H1 (cell line): ENCODE results near the gene CXCL11. TPM values are rescaled to one million over a fixed set of nuclear protein-coding genes. Genes with fewer than 3 reads are reported as not detected.

Source experiments
- CTCF ChIA-PET: fragments of 300-600 bp; sonication (Branson Sonifier 250); formaldehyde crosslinking; loops from one replicate; lab custom pipeline; 2021; ENCODE audit not compliant: partially characterized antibody; lab: Charles Lee
- POLR2A ChIA-PET: fragments of 300-600 bp; sonication (Branson Sonifier 250); formaldehyde crosslinking; loops from one replicate; lab custom pipeline; 2021; ENCODE audit warnings: inconsistent platforms; ENCODE audit not compliant: partially characterized antibody; lab: Charles Lee
- DNase-seq, 2 experiments: peaks; one replicate each; pipeline versions ENCODE4 v3.0.0 to v3.0.0-alpha.2; 2010 to 2022; ENCODE audit warnings: low spot score in 2 of 2, low read depth in 1 of 2, mixed read lengths in 1 of 2
- FAIRE-seq: peaks from 2 replicates; lab custom pipeline; 2011; peaks lifted over from hg19 to GRCh38; lab: Jason Lieb, UNC
- H2AFZ ChIP-seq: 2 replicates; pipeline ENCODE4 v1.8.1; 2012; ENCODE audit warnings: low read length, inconsistent platforms
- H2AK5ac ChIP-seq: 2 replicates; pipeline ENCODE4 v1.6.1; 2013; ENCODE audit warnings: low read depth, low read length
- H2BK120ac ChIP-seq: replicated peaks from 2 replicates; pipeline ENCODE3; 2013; ENCODE audit warnings: low read depth, low read length, inconsistent platforms
- H2BK12ac ChIP-seq: 2 replicates; pipeline ENCODE4 v1.6.1; 2013; ENCODE audit warnings: low read depth, low read length
- H2BK15ac ChIP-seq: 2 replicates; pipeline ENCODE4 v1.6.1; 2013; ENCODE audit warnings: low read length
- H2BK20ac ChIP-seq: 2 replicates; pipeline ENCODE4 v1.6.1; 2013; ENCODE audit warnings: low read length
- H2BK5ac ChIP-seq: 2 replicates; pipeline ENCODE4 v1.6.1; 2013; ENCODE audit warnings: low read depth, low read length
- H3K14ac ChIP-seq: 2 replicates; pipeline ENCODE4 v1.6.1; 2013; ENCODE audit warnings: inconsistent platforms; ENCODE audit not compliant: insufficient read length
- H3K18ac ChIP-seq: 2 replicates; pipeline ENCODE4 v1.6.1; 2013; ENCODE audit warnings: low read length; ENCODE audit errors: extremely low read depth
- H3K23ac ChIP-seq: 2 replicates; pipeline ENCODE4 v1.6.1; 2013; ENCODE audit warnings: inconsistent platforms; ENCODE audit not compliant: insufficient read length
- H3K23me2 ChIP-seq: 2 replicates; pipeline ENCODE4 v1.6.1; 2013; ENCODE audit warnings: low read depth, low read length
- H3K27ac ChIP-seq: 2 replicates; pipeline ENCODE4 v1.6.1; 2011; ENCODE audit warnings: low read depth, low read length, inconsistent platforms
- H3K27me3 ChIP-seq, 4 experiments: replicated peaks in 1 of 4; 1 replicate in 1 of 4; 2 replicates in 3 of 4; pipeline versions ENCODE4 v1.6.1 to v1.8.1; 2011 to 2013; ENCODE audit warnings: low read length in 3 of 4, mild to moderate bottlenecking in 3 of 4, inconsistent platforms in 2 of 4, mixed read lengths in 2 of 4, moderate library complexity in 1 of 4; ENCODE audit not compliant: control insufficient read depth in 3 of 4, insufficient read depth in 3 of 4; ENCODE audit errors: extremely low read depth in 1 of 4
- H3K36me3 ChIP-seq, 4 experiments: 2 replicates each; pipeline versions ENCODE4 v1.6.1 to v1.8.1; 2011 to 2013; ENCODE audit warnings: mild to moderate bottlenecking in 4 of 4, low read length in 3 of 4, moderate library complexity in 2 of 4, control low read depth in 1 of 4, inconsistent platforms in 1 of 4; ENCODE audit not compliant: insufficient read depth in 4 of 4, control insufficient read depth in 2 of 4
- H3K4ac ChIP-seq: replicated peaks from 2 replicates; pipeline ENCODE3; 2013; ENCODE audit warnings: low read length, low read depth, mixed read lengths, inconsistent platforms; ENCODE audit not compliant: insufficient read length
- H3K4me1 ChIP-seq, 4 experiments: replicated peaks in 1 of 4; 1 replicate in 1 of 4; 2 replicates in 3 of 4; pipeline versions ENCODE4 v1.6.1 to v1.8.1; 2011 to 2013; ENCODE audit warnings: low read length in 3 of 4, inconsistent platforms in 2 of 4, mixed read lengths in 1 of 4; ENCODE audit not compliant: insufficient read depth in 4 of 4, control insufficient read depth in 3 of 4
- H3K4me2 ChIP-seq, 2 experiments: 2 replicates each; pipeline versions ENCODE4 v1.6.1 to v1.8.1; 2011 to 2013; ENCODE audit warnings: low read depth in 2 of 2, low read length in 2 of 2, control low read depth in 1 of 2, inconsistent platforms in 1 of 2, mild to moderate bottlenecking in 1 of 2; ENCODE audit not compliant: insufficient read depth in 1 of 2
- H3K4me3 ChIP-seq, 4 experiments: fragments of 200-600, 300-600 bp in 1 of 4; sonication (generic), shearing (Covaris generic), sonication (Bioruptor Twin) in 1 of 4; 2 replicates each; pipeline versions ENCODE4 v1.5.1 to v1.8.1; 2011 to 2016; ENCODE audit warnings: low read length in 4 of 4, low read depth in 3 of 4, control low read depth in 2 of 4, inconsistent platforms in 2 of 4, mild to moderate bottlenecking in 2 of 4, mixed read lengths in 1 of 4, moderate library complexity in 1 of 4; ENCODE audit not compliant: insufficient read depth in 2 of 4; ENCODE audit errors: extremely low read depth in 1 of 4
- H3K56ac ChIP-seq: replicated peaks from 2 replicates; pipeline ENCODE3; 2013; ENCODE audit warnings: low read depth, mild to moderate bottlenecking, mixed read lengths, low read length, inconsistent platforms; ENCODE audit not compliant: insufficient read length
- H3K79me1 ChIP-seq: 2 replicates; pipeline ENCODE4 v1.6.1; 2013; ENCODE audit warnings: low read depth, low read length, control low read depth
- H3K79me2 ChIP-seq, 2 experiments: 2 replicates each; pipeline versions ENCODE4 v1.6.1 to v1.8.1; 2012 to 2013; ENCODE audit warnings: low read length in 2 of 2, mild to moderate bottlenecking in 2 of 2, inconsistent platforms in 1 of 2; ENCODE audit not compliant: insufficient read depth in 2 of 2, control insufficient read depth in 1 of 2
- H3K9ac ChIP-seq, 4 experiments: replicated peaks in 1 of 4; 1 replicate in 1 of 4; 2 replicates in 3 of 4; pipeline versions ENCODE4 v1.6.1 to v1.8.1; 2011 to 2013; ENCODE audit warnings: low read depth in 3 of 4, low read length in 3 of 4, control low read depth in 2 of 4, mild to moderate bottlenecking in 2 of 4, moderate library complexity in 2 of 4, inconsistent platforms in 1 of 4; ENCODE audit errors: extremely low read depth in 1 of 4
- H3K9me3 ChIP-seq, 2 experiments: 2 replicates each; pipeline versions ENCODE4 v1.6.1 to v1.8.1; 2012 to 2013; ENCODE audit warnings: mild to moderate bottlenecking in 2 of 2, moderate library complexity in 2 of 2, control low read depth in 1 of 2, inconsistent platforms in 1 of 2, low read depth in 1 of 2, low read length in 1 of 2, mixed read lengths in 1 of 2; ENCODE audit not compliant: insufficient read depth in 2 of 2
- H4K20me1 ChIP-seq, 2 experiments: replicated peaks in 1 of 2; 2 replicates each; pipeline versions ENCODE3 to v1.8.1; 2011 to 2013; ENCODE audit warnings: inconsistent platforms in 2 of 2, low read length in 2 of 2, mild to moderate bottlenecking in 1 of 2; ENCODE audit not compliant: insufficient read depth in 2 of 2, control insufficient read depth in 1 of 2
- H4K5ac ChIP-seq: 2 replicates; pipeline ENCODE4 v1.6.1; 2013; ENCODE audit warnings: low read length, low read depth, mixed read lengths, inconsistent platforms; ENCODE audit not compliant: insufficient read length
- H4K8ac ChIP-seq: 2 replicates; pipeline ENCODE4 v1.8.0; 2013; ENCODE audit warnings: mild to moderate bottlenecking, moderate library complexity, low read length, inconsistent platforms; ENCODE audit not compliant: insufficient read depth; ENCODE audit errors: extremely low read depth
- H4K91ac ChIP-seq: replicated peaks from 2 replicates; pipeline ENCODE3; 2013; ENCODE audit warnings: low read length, mixed read lengths, inconsistent platforms; ENCODE audit not compliant: insufficient read length
- BRCA1 ChIP-seq: IDR thresholded peaks from 2 replicates; pipeline ENCODE4 v1.6.1; 2012; ENCODE audit warnings: low read depth, low read length, improper control_type of control experiment
- CHD2 ChIP-seq: IDR thresholded peaks from 2 replicates; pipeline ENCODE4 v1.6.1; 2012; ENCODE audit warnings: low read length, improper control_type of control experiment
- CTCF ChIP-seq, 3 experiments: IDR thresholded peaks; 1 replicate in 2 of 3; 2 replicates in 1 of 3; pipeline versions ENCODE4 v1.5.1 to v1.6.1; 2011; ENCODE audit warnings: low read length in 3 of 3, mild to moderate bottlenecking in 3 of 3, inconsistent platforms in 2 of 3, low read depth in 1 of 3, moderate library complexity in 1 of 3; ENCODE audit not compliant: insufficient read depth in 1 of 3; ENCODE audit errors: control extremely low read depth in 1 of 3
- JUN ChIP-seq: IDR thresholded peaks from 2 replicates; pipeline ENCODE4 v1.6.1; 2011; ENCODE audit warnings: low read depth, mild to moderate bottlenecking, improper control_type of control experiment, low read length
- SAP30 ChIP-seq: fragments of 300-600 bp; sonication (generic); IDR thresholded peaks from 2 replicates; pipeline ENCODE4 v1.7.1; 2012; ENCODE audit warnings: low read length, moderate library complexity, mild to moderate bottlenecking, inconsistent platforms; ENCODE audit not compliant: insufficient read depth, insufficient replicate concordance
- SIRT6 ChIP-seq: IDR thresholded peaks from one replicate; pipeline ENCODE4 v1.7.1; 2012; ENCODE audit warnings: low read length, inconsistent platforms
- TAF1 ChIP-seq: IDR thresholded peaks from 2 replicates; pipeline ENCODE4 v1.6.1; 2011; ENCODE audit warnings: mild to moderate bottlenecking, low read depth, low read length
- TBP ChIP-seq: IDR thresholded peaks from 2 replicates; pipeline ENCODE4 v1.6.1; 2011; ENCODE audit warnings: low read depth, low read length, improper control_type of control experiment
- TCF12 ChIP-seq: IDR thresholded peaks from 2 replicates; pipeline ENCODE4 v1.6.1; 2011; ENCODE audit warnings: low read depth, mild to moderate bottlenecking, low read length
- USF2 ChIP-seq: IDR thresholded peaks from 2 replicates; pipeline ENCODE4 v1.6.1; 2011; ENCODE audit warnings: low read length, improper control_type of control experiment
- WGBS, 2 experiments: shearing (Covaris generic) in 1 of 2; methylation state at CpG; one replicate each; pipeline versions ENCODE4 v1.1.6 to v1.1.7; 2013 to 2015; ENCODE audit warnings: low lambda C conversion rate in 2 of 2, mixed read lengths in 2 of 2, inconsistent platforms in 1 of 2, low coverage in 1 of 2, missing lambda C conversion rate in 1 of 2; ENCODE audit not compliant: insufficient replicate concordance in 2 of 2, insufficient coverage in 1 of 2, insufficient read length in 1 of 2; ENCODE audit errors: extremely low coverage in 1 of 2, missing lambda C conversion rate in 1 of 2; 5-methylcytosine and 5-hydroxymethylcytosine counted together
- polyA plus RNA-seq, 7 experiments: library from polyadenylated mRNA; depleted of rRNA in 3 of 7; stranded (reverse) in 5 of 7; unstranded in 2 of 7; fragments of >200 nt in 5 of 7; fragments of 200-250 nt in 2 of 7; gene quantifications; 1 replicate in 5 of 7; 2 replicates in 1 of 7; 4 replicates in 1 of 7; pipeline versions ENCODE4 v1.2.1 to v1.2.3, GENCODE V29; 2011 to 2013; ENCODE audit warnings: missing spikeins in 2 of 7, mixed read lengths in 2 of 7
- total RNA-seq: library from RNA; stranded (reverse); fragmentation: NEBNext Ultra II Directional; extraction: Animal tissue kit (Norgen Biotek cat#: 25700); gene quantifications from 2 replicates; pipeline ENCODE4 v1.2.1, GENCODE V29; 2021

CXCL11 gene
- total and polyA plus RNA-seq, 2 of the 8 experiments (the other 6 are each of a cell fraction or from before 2014, with no cell fraction given), result 0.18 TPM; not detected in 1

- ChIA-PET CTCF (interaction anchor here (0.7 to 1.7 kb wide), 5 partner anchors 9 to 102 kb away, joined by 3 to 9 read pairs (median 4); no protein-coding TSS in a partner anchor), POLR2A (interaction anchor here (1.3 kb wide), 1 partner anchor 87 kb away, joined by 3 read pairs; the partner anchor contains the start of gene SDAD1)
- peaks cover 0 to 3% (median under 1%) of the 10 kb centered on the region in 4 experiments; a peak in 2 of 7 replicates for H3K4me1 ChIP-seq
- 90% methylated on average over 4 of the region's 4 CpGs; no CpG with 5 or more reads in 1 of the 2 experiments for WGBS, 2 experiments
- H2BK5ac ChIP-seq, result no peak overlapping the region
- no peak overlapping the region for H3K23ac ChIP-seq
- no peak overlapping the region for H2AK5ac ChIP-seq
- no peak overlapping the region for H3K4ac ChIP-seq
- no peak overlapping the region for H2BK120ac ChIP-seq
- H3K9me3 ChIP-seq, result no peaks in the 10 kb centered on the region
- H2BK20ac ChIP-seq, result no peak overlapping the region
- H3K36me3 ChIP-seq, result no peaks in the 10 kb centered on the region
- H4K5ac ChIP-seq, result no peak overlapping the region
- H3K79me2 ChIP-seq, result no peaks in the 10 kb centered on the region
- no peaks in the 10 kb centered on the region for H3K23me2 ChIP-seq
- no peaks in the 10 kb centered on the region for H4K20me1 ChIP-seq
- H3K27me3 ChIP-seq, result no peaks in the 10 kb centered on the region
- H2BK15ac ChIP-seq, result no peak overlapping the region
- no peak overlapping the region for H2BK12ac ChIP-seq
- FAIRE-seq (no peak), DNase-seq (no peak)
- H3K4me3 ChIP-seq, result no peak overlapping the region
- H3K14ac ChIP-seq, result no peak overlapping the region
- TF ChIP-seq JUN, result no peak
- TF ChIP-seq CTCF (IDR thresholded peaks at IDR 0.05; ENCODE audit: control extremely low read depth in 1 of 3, insufficient read depth in 1 of 3, low read depth in 1 of 3, low read length in 3 of 3), result no peak
- no peak for TF ChIP-seq TBP
- TF ChIP-seq SIRT6, result no peak
- no peak for TF ChIP-seq TCF12
- no peak for TF ChIP-seq TAF1
- no peak for TF ChIP-seq CHD2
- no peak for TF ChIP-seq USF2
- no peak for TF ChIP-seq SAP30
- no peak for TF ChIP-seq BRCA1
- no peak overlapping the region for H3K27ac ChIP-seq
- H4K8ac ChIP-seq, result no peak overlapping the region
- H3K18ac ChIP-seq, result no peak overlapping the region
- no peak overlapping the region for H3K56ac ChIP-seq
- H3K4me2 ChIP-seq, result no peak overlapping the region
- H4K91ac ChIP-seq, result no peak overlapping the region
- H3K79me1 ChIP-seq, result no peaks in the 10 kb centered on the region
- H2AFZ ChIP-seq, result no peak overlapping the region
- no peak overlapping the region for H3K9ac ChIP-seq
Measured at GRCh38 chr4:76078033-76078613, 42.3 kb upstream of the CXCL11 start.
